BE2C (cell line): ENCODE measurements around the gene ADCY1.

Source experiments
- DNase-seq: peaks from one replicate; pipeline ENCODE4 v3.0.0-alpha.2; 2020
- H3K27me3 ChIP-seq: fragments of 250-450 bp; sonication (Bioruptor Pico); 2 replicates; pipeline ENCODE4 v1.5.1; 2020; ENCODE audit warnings: mild to moderate bottlenecking
- H3K36me3 ChIP-seq: fragments of 250-450 bp; sonication (Bioruptor Pico); 2 replicates; pipeline ENCODE4 v1.5.1; 2020; ENCODE audit warnings: mild to moderate bottlenecking
- H3K4me1 ChIP-seq: fragments of 250-450 bp; sonication (Bioruptor Pico); 2 replicates; pipeline ENCODE4 v1.5.1; 2020
- H3K4me3 ChIP-seq: 2 replicates; pipeline ENCODE4 v1.5.1; 2011; ENCODE audit warnings: low read depth, low read length
- H3K9me3 ChIP-seq: fragments of 250-450 bp; sonication (Bioruptor Pico); 2 replicates; pipeline ENCODE4 v1.5.1; 2020
- CTCF ChIP-seq: IDR thresholded peaks from 2 replicates; pipeline ENCODE4 v1.5.1; 2012; ENCODE audit warnings: mild to moderate bottlenecking, low read depth, low read length

ADCY1 gene

DNA sequence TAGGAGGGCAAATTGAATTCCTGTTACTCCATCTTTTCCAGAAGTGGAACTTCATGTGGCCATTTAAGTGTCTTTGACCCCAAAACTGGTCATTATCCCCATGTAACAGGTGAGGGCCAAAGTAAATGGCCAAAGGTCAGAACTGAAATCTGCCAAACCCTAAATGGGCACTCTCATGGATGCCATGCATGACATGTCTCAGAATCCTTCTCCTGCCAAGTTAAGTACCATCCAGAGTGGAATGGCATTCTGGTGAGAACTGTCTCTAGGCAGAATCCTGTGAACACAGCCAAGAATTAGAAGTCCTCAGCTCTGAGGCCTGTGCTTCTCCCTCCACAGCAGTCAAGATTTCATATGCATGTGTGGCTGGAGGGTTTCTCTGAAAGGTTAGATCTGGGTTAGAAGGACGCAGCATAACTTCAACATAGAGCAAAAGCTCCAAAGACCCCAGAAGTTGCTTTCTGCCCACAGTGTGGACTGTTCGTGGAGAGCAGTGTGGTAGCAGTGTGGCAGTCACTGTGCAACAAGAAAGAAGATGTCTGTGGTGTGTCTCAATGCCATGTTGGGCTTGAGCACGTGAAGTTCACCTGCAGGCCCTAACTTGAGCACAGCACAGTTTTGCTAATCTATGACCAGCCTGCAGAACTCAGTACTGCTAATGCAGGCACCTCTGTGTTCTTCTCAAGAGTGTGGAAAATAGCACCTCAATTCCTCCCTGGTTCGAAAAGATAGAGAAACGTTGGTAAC lies 121.3 kb downstream of the ADCY1 start:
- Histone ChIP-seq H3K9me3 (no peaks in the 10 kb centered on the region), H3K36me3 (no peaks in the 10 kb centered on the region), H3K4me3 (no peak overlapping the region), H3K4me1 (no peaks in the 10 kb centered on the region), H3K27me3 (no peaks in the 10 kb centered on the region)
- DNase-seq = no peak
- TF ChIP-seq CTCF = no peak

GRCh38 chr7:45696476-45696875 lies 122.3 kb downstream of the ADCY1 start:
- Histone ChIP-seq H3K36me3 (no peaks in the 10 kb centered on the region), H3K9me3 (no peaks in the 10 kb centered on the region), H3K27me3 (no peaks in the 10 kb centered on the region), H3K4me3 (no peak overlapping the region), H3K4me1 (no peaks in the 10 kb centered on the region)
- TF ChIP-seq CTCF = no peak
- DNase-seq = no peak

- Histone ChIP-seq H3K9me3 (no peaks in the 10 kb centered on the region), H3K27me3 (no peaks in the 10 kb centered on the region), H3K4me1 (no peaks in the 10 kb centered on the region), H3K36me3 (no peaks in the 10 kb centered on the region), H3K4me3 (no peak overlapping the region)
- TF ChIP-seq CTCF = no peak
- no peak for DNase-seq
Observed at GRCh38 chr7:45697576-45698136, 123.5 kb downstream of the ADCY1 start.

GRCh38 chr7:45698303-45699014 lies 124.3 kb downstream of the ADCY1 start:
- no peak for DNase-seq
- no peak overlapping the region for H3K4me3 ChIP-seq
- H3K36me3 ChIP-seq = no peaks in the 10 kb centered on the region
- no peaks in the 10 kb centered on the region for H3K9me3 ChIP-seq
- no peak for TF ChIP-seq CTCF
- no peaks in the 10 kb centered on the region for H3K4me1 ChIP-seq
- no peaks in the 10 kb centered on the region for H3K27me3 ChIP-seq

- DNase-seq = no peak
- no peaks in the 10 kb centered on the region for H3K27me3 ChIP-seq
- TF ChIP-seq CTCF = no peak
- no peak overlapping the region for H3K4me3 ChIP-seq
- H3K9me3 ChIP-seq = no peaks in the 10 kb centered on the region
- no peaks in the 10 kb centered on the region for H3K4me1 ChIP-seq
- H3K36me3 ChIP-seq = no peaks in the 10 kb centered on the region
Observed at GRCh38 chr7:45699015-45699309, 124.8 kb downstream of the ADCY1 start.
